HG02973 (cell line): Measurements from ENCODE around the gene ZNF708.
"Not testable (repeated sequence)": the region's sequence is repeated elsewhere in the genome, so short reads cannot be mapped to it uniquely, and the experiment has no call there.

ENCODE experiments used
- ATAC-seq: cut with Tn5 transposase; IDR thresholded peaks from one replicate; pipeline ENCODE4 v1.9.1; 2021; ENCODE audit warnings: moderate library complexity; ENCODE audit not compliant: unreplicated experiment

ZNF708 gene

GRCh38 chr19:21260164-21260847 is 68.9 kb downstream of the ZNF708 start:
- ATAC-seq: no peak

GRCh38 chr19:21259421-21260124 is 69.6 kb downstream of the ZNF708 start:
- not testable (repeated sequence) for ATAC-seq

- ATAC-seq: no peak
Measured at GRCh38 chr19:21256722-21257121, 72.5 kb downstream of the ZNF708 start.
